Measurements from ENCODE around the gene TMOD3.

GRCh38 chr15:51841406-51842040 is 12.1 kb downstream of the TMOD3 start:
- TF ChIP-seq SP1 (IDR thresholded peaks at IDR 0.05) = no peak
- TF ChIP-seq HDGF (IDR thresholded peaks at IDR 0.05; ENCODE audit: borderline replicate concordance) = no peak
- no peak for TF ChIP-seq BHLHE40 (IDR thresholded peaks at IDR 0.05; ENCODE audit: borderline replicate concordance)
- TF ChIP-seq, protein P1, sequence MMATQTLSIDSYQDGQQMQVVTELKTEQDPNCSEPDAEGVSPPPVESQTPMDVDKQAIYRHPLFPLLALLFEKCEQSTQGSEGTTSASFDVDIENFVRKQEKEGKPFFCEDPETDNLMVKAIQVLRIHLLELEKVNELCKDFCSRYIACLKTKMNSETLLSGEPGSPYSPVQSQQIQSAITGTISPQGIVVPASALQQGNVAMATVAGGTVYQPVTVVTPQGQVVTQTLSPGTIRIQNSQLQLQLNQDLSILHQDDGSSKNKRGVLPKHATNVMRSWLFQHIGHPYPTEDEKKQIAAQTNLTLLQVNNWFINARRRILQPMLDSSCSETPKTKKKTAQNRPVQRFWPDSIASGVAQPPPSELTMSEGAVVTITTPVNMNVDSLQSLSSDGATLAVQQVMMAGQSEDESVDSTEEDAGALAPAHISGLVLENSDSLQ (IDR thresholded peaks at IDR 0.05) = no peak
- TF ChIP-seq CTBP1 (IDR thresholded peaks at IDR 0.05; ENCODE audit: borderline replicate concordance) = no peak
- TF ChIP-seq L3MBTL2 (conservative IDR thresholded peaks at IDR 0.05) = no peak
- no peak for TF ChIP-seq ARNT (IDR thresholded peaks at IDR 0.05)
- TF ChIP-seq FOXA1 (IDR thresholded peaks at IDR 0.05) = no peak
- TF ChIP-seq ZNF384 (IDR thresholded peaks at IDR 0.05) = no peak
